ENCODE data around the gene DEFB124.
"Not testable (repeated sequence)": the region's sequence is repeated elsewhere in the genome, so short reads cannot be mapped to it uniquely, and the experiment has no call there.

The DEFB124 gene

DNA sequence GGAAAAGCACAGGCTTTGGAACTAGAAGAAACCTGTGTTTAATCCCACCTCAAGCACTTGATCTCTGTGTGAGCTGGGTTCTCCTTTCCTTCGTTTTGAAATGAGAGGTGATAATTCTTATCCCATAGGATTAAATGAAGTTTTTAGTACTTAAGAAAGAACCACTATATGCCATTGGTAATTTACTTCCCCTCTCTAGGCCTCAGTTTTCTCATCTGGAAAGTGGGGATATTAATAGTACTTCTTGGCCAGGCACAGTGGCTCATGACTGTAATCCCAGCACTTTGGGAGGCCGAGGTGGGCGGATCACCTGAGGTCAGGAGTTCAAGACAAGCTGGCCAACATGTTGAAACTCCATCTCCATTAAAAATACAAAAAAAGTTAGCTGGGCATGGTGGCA is 14.2 kb upstream of the DEFB124 start:
- no peak for DNase-seq

GRCh38 chr20:31488115-31488514 is 13.2 kb upstream of the DEFB124 start:
- no peak for DNase-seq

- no peak for DNase-seq
Measured at GRCh38 chr20:31485450-31486339, 10.8 kb upstream of the DEFB124 start.

DNA sequence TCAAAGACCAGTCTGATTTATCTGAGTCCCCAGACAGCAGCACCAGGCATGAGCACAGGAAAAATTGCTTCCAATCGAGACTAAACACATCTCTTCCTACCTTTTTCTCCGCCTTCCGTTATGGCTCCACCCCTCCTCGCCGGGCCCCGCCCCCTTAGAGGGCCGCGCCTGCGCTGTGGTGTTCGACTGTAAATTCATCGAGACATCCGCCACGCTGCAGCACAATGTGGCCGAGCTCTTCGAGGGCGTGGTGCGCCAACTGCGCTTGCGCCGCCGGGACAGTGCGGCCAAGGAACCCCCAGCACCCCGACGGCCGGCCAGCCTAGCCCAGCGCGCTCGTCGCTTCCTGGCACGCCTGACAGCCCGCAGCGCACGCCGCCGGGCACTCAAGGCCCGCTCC is 9.1 kb upstream of the DEFB124 start:
- no peak for DNase-seq

DNA sequence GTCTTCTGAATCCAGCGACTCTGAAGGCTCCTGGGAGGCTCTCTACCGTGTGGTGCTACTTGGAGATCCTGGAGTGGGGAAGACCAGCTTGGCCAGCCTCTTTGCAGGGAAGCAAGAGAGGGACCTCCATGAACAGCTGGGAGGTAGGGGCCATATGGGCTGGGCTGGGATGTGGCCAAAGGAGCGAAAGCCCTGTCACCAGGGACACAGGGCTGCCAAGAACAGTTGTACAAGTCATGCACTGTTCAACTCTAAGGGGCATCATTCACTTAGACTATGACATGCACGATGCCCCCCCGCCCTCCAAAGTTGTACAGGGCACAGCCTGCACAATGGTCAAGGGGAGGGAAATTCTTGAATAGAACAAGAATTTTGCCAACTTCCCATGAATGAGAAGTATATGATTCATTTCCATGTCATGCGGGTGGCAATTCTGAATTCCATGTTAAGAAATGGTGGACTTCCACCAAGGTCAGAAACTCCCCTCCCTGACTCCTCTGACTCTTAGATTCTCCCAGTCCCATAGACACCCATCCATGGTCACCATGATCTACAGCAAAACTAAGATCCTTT is 1.8 kb upstream of the DEFB124 start:
- DNase-seq, result no peak

- no peak for DNase-seq
Measured at GRCh38 chr20:31476294-31476585, 1.3 kb upstream of the DEFB124 start.

- DNase-seq, result no peak
Measured at GRCh38 chr20:31475472-31476293, 756 bp upstream of the DEFB124 start.

GRCh38 chr20:31474097-31474436 is 860 bp downstream of the DEFB124 start:
- DNase-seq, result no peak

GRCh38 chr20:31473331-31474096 is 1.4 kb downstream of the DEFB124 start:
- DNase-seq, result no peak

DNA sequence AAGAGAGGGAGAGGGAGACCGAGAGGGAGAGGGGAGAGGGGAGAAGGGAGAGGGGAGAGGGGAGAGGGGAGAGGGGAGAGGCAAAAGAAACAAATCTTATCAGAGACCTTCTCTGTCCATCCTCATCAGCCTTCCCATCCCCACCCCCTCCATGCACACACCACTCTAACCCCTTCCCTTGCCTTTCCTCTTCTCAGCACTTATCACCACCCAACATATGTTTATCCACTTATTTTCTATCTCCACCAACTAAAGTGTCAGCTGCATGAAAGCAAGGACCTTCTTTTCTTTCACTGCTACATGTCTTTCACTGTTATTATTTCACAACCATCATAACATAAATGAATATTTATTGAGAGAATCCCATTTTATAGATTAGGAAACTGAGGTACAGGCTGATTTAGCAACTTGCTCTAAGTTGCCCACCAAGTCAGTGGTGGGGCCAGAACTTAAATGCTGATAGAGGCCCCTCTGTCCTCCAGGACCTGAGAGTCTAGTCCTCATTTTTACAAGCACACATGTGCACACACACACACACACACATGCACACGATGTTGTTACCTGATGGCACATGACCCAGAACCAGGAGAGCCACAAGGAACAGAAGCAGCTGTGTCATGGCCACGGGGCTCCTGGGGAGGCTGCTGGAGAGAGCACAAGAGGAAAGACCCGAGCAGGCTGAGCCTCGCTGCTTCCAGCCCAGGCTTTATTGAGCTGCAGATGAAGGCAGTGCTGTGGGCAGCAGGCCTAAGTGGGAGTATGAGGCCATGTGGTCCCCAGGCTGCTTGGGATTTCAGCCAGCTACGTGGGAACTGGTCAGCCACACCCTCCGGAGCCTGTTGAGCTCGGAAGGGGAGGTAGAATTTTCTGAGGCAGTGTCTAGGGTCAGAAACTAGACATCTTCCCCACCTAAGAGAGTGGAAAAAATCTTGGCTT is 2.3 kb downstream of the DEFB124 start:
- no peak for DNase-seq

- DNase-seq, result not testable (repeated sequence)
Measured at GRCh38 chr20:31470946-31471345, 4.0 kb downstream of the DEFB124 start.

DNA sequence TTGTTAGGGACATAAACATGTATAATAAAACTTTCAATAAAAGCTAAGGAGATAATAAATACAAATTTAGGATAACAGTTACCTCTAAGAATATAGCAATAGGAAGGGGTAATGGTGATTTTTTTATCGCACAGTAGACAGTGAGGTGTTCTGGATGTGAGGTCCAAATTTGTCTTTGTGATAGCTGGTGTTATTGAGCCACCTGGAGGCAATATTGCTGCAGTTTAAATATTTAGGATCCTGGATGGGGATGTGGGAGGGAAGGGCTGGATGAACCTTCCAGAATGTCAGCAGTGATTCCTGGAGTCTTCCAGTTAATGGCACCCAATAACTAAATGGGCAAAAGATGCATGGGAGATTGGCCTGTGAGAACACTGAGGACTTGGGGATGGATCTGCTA is 20.6 kb downstream of the DEFB124 start:
- no peak for DNase-seq

DNA sequence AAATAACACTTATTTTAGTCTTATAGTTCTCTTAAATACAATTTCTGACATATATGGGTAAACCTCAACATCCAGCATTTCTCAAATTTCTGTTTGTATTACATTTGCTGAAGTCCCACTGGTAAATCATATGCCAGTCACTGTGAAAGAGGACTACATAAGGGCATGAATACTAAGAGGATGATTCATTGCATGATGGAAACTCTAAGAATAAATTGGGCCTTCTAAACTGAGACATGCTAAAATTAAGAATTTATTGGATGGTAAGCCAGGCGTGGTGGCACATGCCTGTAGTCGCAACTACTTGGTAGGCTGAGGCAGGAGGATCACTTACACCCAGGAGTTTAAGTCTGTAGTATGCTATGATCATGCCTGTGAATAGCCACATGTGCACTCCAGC is 22.4 kb downstream of the DEFB124 start:
- no peak for DNase-seq

- DNase-seq, result no peak
Measured at GRCh38 chr20:31449511-31450414, 25.2 kb downstream of the DEFB124 start.

DNA sequence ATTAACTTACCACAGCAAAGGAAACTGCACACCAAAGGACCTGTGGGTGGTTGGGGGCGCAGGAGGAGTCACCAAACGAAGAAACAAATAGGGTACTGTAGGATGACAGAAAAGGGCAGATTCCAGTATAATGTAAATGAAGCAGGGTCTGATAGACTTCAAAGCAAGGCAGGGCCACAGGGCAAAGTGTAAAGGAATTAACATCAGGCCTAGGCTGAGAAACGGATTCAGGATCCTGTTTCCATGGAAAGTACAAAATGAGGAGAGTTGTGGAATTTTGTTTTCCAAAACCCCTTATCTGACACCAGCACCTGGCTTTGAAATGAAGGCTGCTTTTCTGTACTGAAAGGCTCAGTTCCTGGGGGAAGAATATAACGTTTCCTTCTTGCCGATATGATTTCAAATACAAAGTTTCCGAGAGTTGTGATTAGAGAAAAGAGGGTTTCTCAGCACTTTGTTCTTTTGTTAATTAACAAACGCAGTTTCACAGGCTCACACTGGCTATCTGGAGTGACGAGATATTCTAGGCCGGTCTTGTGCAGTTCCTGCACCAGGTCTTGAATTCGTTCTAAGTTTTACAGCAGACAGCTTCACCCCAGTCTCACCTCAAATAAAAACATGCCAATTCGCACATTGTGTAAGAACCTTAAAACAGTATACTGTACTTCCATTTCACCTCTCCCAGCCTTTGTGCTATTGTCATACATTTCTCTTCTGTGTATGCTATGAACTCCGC is 28.7 kb downstream of the DEFB124 start:
- DNase-seq, result no peak

GRCh38 chr20:31440012-31440659 is 34.8 kb downstream of the DEFB124 start, which contains the start of gene DEFB123:
Gene DEFB123 (plus strand): TSS chr20:31440632. CDS start chr20:31440699, 67 bp downstream.
- DNase-seq, result no peak

- DNase-seq, result no peak
Measured at GRCh38 chr20:31430568-31431115, 44.3 kb downstream of the DEFB124 start.

DNA sequence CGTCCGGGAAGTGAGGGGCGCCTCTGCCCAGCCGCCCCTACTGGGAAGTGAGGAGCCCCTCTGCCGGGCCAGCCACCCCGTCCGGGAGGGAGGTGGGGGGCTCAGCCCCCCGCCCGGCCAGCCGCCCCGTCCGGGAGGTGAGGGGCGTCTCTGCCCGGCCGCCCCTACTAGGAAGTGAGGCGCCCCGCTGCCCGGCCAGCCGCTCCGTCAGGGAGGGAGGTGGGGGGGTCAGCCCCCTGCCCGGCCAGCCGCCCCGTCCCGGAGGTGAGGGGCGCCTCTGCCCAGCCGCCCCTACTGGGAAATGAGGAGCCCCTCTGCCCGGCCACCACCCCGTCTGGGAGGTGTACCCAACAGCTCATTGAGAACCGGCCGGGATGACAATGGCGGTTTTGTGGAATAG is 47.4 kb downstream of the DEFB124 start:
- DNase-seq, result not testable (repeated sequence)
